ENCODE results near the gene DDOST. TPM values are rescaled to one million over a fixed set of nuclear protein-coding genes. Genes with fewer than 3 reads are reported as not detected.

Gene DDOST
- total and polyA plus RNA-seq, 2 experiments from 2014 or later = 320 to 405 TPM

- H3K9me3 ChIP-seq (ENCODE audit: low read depth) = no peaks in the 10 kb centered on the region
- WGBS (ENCODE audit: low lambda C conversion rate, missing lambda C conversion rate) = 95% methylated on average over 13 of the region's 13 CpGs
Measured at GRCh38 chr1:20684050-20684620, 23.0 kb upstream of the DDOST start.

GRCh38 chr1:20683614-20684013 is 22.4 kb upstream of the DDOST start:
- Histone ChIP-seq H3K27me3 (no peaks in the 10 kb centered on the region), H3K4me2 (no peak overlapping the region), H2AFZ (no peak overlapping the region), H3K4me3 (no peak overlapping the region), H3K4me1 (ENCODE audit: insufficient read depth) (no peaks in the 10 kb centered on the region), H4K20me1 (ENCODE audit: insufficient read depth, poor library complexity, severe bottlenecking) (no peaks in the 10 kb centered on the region), H3K79me2 (no peaks in the 10 kb centered on the region), H3K9me2 (replicated peaks; ENCODE audit: insufficient read depth) (no peaks in the 10 kb centered on the region), H3K27ac (no peak overlapping the region), H3K9me3 (ENCODE audit: low read depth) (no peaks in the 10 kb centered on the region), H3K36me3 (replicated peaks; ENCODE audit: insufficient read depth, low read depth) (no peaks in the 10 kb centered on the region)
- no peak for DNase-seq (ENCODE audit: low spot score)
- WGBS (ENCODE audit: low lambda C conversion rate, missing lambda C conversion rate) = 94% methylated on average over 10 of the region's 10 CpGs
- no peak for TF ChIP-seq EZH2phosphoT487 (IDR thresholded peaks at IDR 0.05; ENCODE audit: low read depth, severe bottlenecking, unreplicated experiment)

More at GRCh38 chr1:20684050-20684620, 23.0 kb upstream of the DDOST start:
- Histone ChIP-seq H3K9me2 (replicated peaks; ENCODE audit: insufficient read depth) (no peaks in the 10 kb centered on the region), H4K20me1 (ENCODE audit: insufficient read depth, poor library complexity, severe bottlenecking) (no peaks in the 10 kb centered on the region), H2AFZ (no peak overlapping the region), H3K4me3 (no peak overlapping the region), H3K27ac (no peak overlapping the region), H3K4me2 (no peak overlapping the region), H3K4me1 (ENCODE audit: insufficient read depth) (no peaks in the 10 kb centered on the region), H3K27me3 (no peaks in the 10 kb centered on the region), H3K36me3 (replicated peaks; ENCODE audit: insufficient read depth, low read depth) (no peaks in the 10 kb centered on the region), H3K79me2 (no peaks in the 10 kb centered on the region)
- no peak for DNase-seq (ENCODE audit: low spot score)
- TF ChIP-seq EZH2phosphoT487 (IDR thresholded peaks at IDR 0.05; ENCODE audit: low read depth, severe bottlenecking, unreplicated experiment) (no peak), CTCF (IDR thresholded peaks at IDR 0.05; ENCODE audit: poor library complexity) (no peak), EZH2 (IDR thresholded peaks at IDR 0.05; ENCODE audit: borderline replicate concordance) (no peak)

- no peak overlapping the region for H3K27ac ChIP-seq
- TF ChIP-seq CTCF (IDR thresholded peaks at IDR 0.05; ENCODE audit: poor library complexity) (no peak), EZH2phosphoT487 (IDR thresholded peaks at IDR 0.05; ENCODE audit: low read depth, severe bottlenecking, unreplicated experiment) (no peak), EZH2 (IDR thresholded peaks at IDR 0.05; ENCODE audit: borderline replicate concordance) (no peak)
- 89% methylated on average over 23 of the region's 24 CpGs for WGBS (ENCODE audit: low lambda C conversion rate, missing lambda C conversion rate)
- no peak overlapping the region for H2AFZ ChIP-seq
- H3K27me3 ChIP-seq = no peaks in the 10 kb centered on the region
- no peaks in the 10 kb centered on the region for H3K36me3 ChIP-seq (replicated peaks; ENCODE audit: insufficient read depth, low read depth)
- no peak overlapping the region for H3K4me3 ChIP-seq
- no peaks in the 10 kb centered on the region for H3K4me1 ChIP-seq (ENCODE audit: insufficient read depth)
- H3K79me2 ChIP-seq = no peaks in the 10 kb centered on the region
- no peak overlapping the region for H3K4me2 ChIP-seq
- H4K20me1 ChIP-seq (ENCODE audit: insufficient read depth, poor library complexity, severe bottlenecking) = no peaks in the 10 kb centered on the region
- no peaks in the 10 kb centered on the region for H3K9me3 ChIP-seq (ENCODE audit: low read depth)
- no peaks in the 10 kb centered on the region for H3K9me2 ChIP-seq (replicated peaks; ENCODE audit: insufficient read depth)
- no peak for DNase-seq (ENCODE audit: low spot score)
Measured at GRCh38 chr1:20682571-20683236, 21.5 kb upstream of the DDOST start.

GRCh38 chr1:20681999-20682398 is 20.8 kb upstream of the DDOST start:
- no peaks in the 10 kb centered on the region for H3K9me2 ChIP-seq (replicated peaks; ENCODE audit: insufficient read depth)
- DNase-seq (ENCODE audit: low spot score) = no peak
- no peaks in the 10 kb centered on the region for H3K9me3 ChIP-seq (ENCODE audit: low read depth)

More at GRCh38 chr1:20681999-20682398, 20.8 kb upstream of the DDOST start:
- no peaks in the 10 kb centered on the region for H3K36me3 ChIP-seq (replicated peaks; ENCODE audit: insufficient read depth, low read depth)
- H3K27ac ChIP-seq = no peak overlapping the region
- H3K4me3 ChIP-seq = no peak overlapping the region
- no peaks in the 10 kb centered on the region for H3K4me1 ChIP-seq (ENCODE audit: insufficient read depth)
- no peaks in the 10 kb centered on the region for H3K27me3 ChIP-seq
- no peak overlapping the region for H3K4me2 ChIP-seq
- TF ChIP-seq EZH2 (IDR thresholded peaks at IDR 0.05; ENCODE audit: borderline replicate concordance) (no peak), CTCF (IDR thresholded peaks at IDR 0.05; ENCODE audit: poor library complexity) (no peak), EZH2phosphoT487 (IDR thresholded peaks at IDR 0.05; ENCODE audit: low read depth, severe bottlenecking, unreplicated experiment) (no peak)
- 95% methylated on average over 9 of the region's 9 CpGs for WGBS (ENCODE audit: low lambda C conversion rate, missing lambda C conversion rate)
- H3K79me2 ChIP-seq = no peaks in the 10 kb centered on the region
- H4K20me1 ChIP-seq (ENCODE audit: insufficient read depth, poor library complexity, severe bottlenecking) = no peaks in the 10 kb centered on the region
- H2AFZ ChIP-seq = no peak overlapping the region
